K562 (cell line): ENCODE measurements around the gene TCF19. TPM values are rescaled to one million over a fixed set of nuclear protein-coding genes. Genes with fewer than 3 reads are reported as not detected.

Experiments
- ATAC-seq: fragments of 200-7000 bp; cut with Tn5 transposase; 3 replicates; pipeline ENCODE4 v1.9.1; 2020; ENCODE audit warnings: moderate library complexity
- BruUV-seq: library from RNA; stranded (reverse); fragments of 400-500 nt; replicated peaks from 2 replicates; lab custom pipeline; 2021; lab: Mats Ljungman, UMichigan
- CTCF ChIA-PET: fragments of 300-600 bp; formaldehyde crosslinking; extraction: SDS; loops from one replicate; lab custom pipeline; 2021; ENCODE audit warnings: low intra/inter-chr PET ratio; lab: Yijun Ruan, JAX
- POLR2A ChIA-PET: fragments of 300-600, 350-650 bp; sonication (Branson Sonifier 250); formaldehyde crosslinking; extraction: SDS; loops from one replicate; lab custom pipeline; 2021; ENCODE audit warnings: antibody characterized with exemption, inconsistent platforms; lab: Yijun Ruan, JAX
- DNase-seq, 4 experiments: peaks; one replicate each; pipeline versions ENCODE4 v3.0.0 to v3.0.0-alpha.2; 2011 to 2018; ENCODE audit warnings: low spot score in 3 of 4, mixed read lengths in 3 of 4; ENCODE audit errors: extremely low read depth in 1 of 4
- FAIRE-seq: peaks from 2 replicates; lab custom pipeline; 2011; peaks lifted over from hg19 to GRCh38; lab: Jason Lieb, UNC
- H2AFZ ChIP-seq: 2 replicates; pipeline ENCODE4 v1.6.0; 2011; ENCODE audit warnings: low read depth, low read length, control low read depth, inconsistent platforms
- H3K27ac ChIP-seq: fragments of 200-600 bp; 3 replicates; pipeline ENCODE4 v1.8.0; 2011; ENCODE audit warnings: low read depth, mild to moderate bottlenecking, control low read depth, inconsistent platforms, low read length, moderate library complexity, mixed read lengths; ENCODE audit errors: extremely low read depth
- H3K27me3 ChIP-seq, 2 experiments: fragments of 300-600 bp in 1 of 2; 2 replicates in 1 of 2; 3 replicates in 1 of 2; pipeline versions ENCODE4 v1.6.0 to v1.8.0; 2011; ENCODE audit warnings: inconsistent platforms in 2 of 2, low read length in 2 of 2, mild to moderate bottlenecking in 1 of 2, mixed read lengths in 1 of 2, moderate library complexity in 1 of 2; ENCODE audit not compliant: control insufficient read depth in 2 of 2, insufficient read depth in 2 of 2
- H3K36me3 ChIP-seq: fragments of 300-600 bp; 3 replicates; pipeline ENCODE4 v1.8.0; 2011; ENCODE audit warnings: mild to moderate bottlenecking, low read length, inconsistent platforms; ENCODE audit not compliant: control insufficient read depth, insufficient read depth
- H3K4me1 ChIP-seq, 2 experiments: fragments of 200-600 bp in 1 of 2; replicated peaks in 1 of 2; 2 replicates in 1 of 2; 3 replicates in 1 of 2; pipeline versions ENCODE4 v1.5.1 to v1.8.0; 2011; ENCODE audit warnings: inconsistent platforms in 2 of 2, low read length in 2 of 2, mild to moderate bottlenecking in 1 of 2, mixed read lengths in 1 of 2, moderate library complexity in 1 of 2; ENCODE audit not compliant: control insufficient read depth in 2 of 2, insufficient read depth in 2 of 2
- H3K4me2 ChIP-seq: 2 replicates; pipeline ENCODE4 v1.6.1; 2011; ENCODE audit warnings: low read length, control low read depth, inconsistent platforms, mixed read lengths; ENCODE audit not compliant: insufficient read depth
- H3K4me3 ChIP-seq: fragments of 200-600 bp; sonication (generic), shearing (Covaris generic); 2 replicates; pipeline ENCODE4 v1.5.1; 2016; ENCODE audit warnings: control low read depth, inconsistent platforms
- H3K79me2 ChIP-seq: fragments of 200-600 bp; 3 replicates; pipeline ENCODE4 v1.8.0; 2011; ENCODE audit warnings: low read length, inconsistent platforms; ENCODE audit not compliant: control insufficient read depth, insufficient read depth
- H3K9ac ChIP-seq, 2 experiments: 2 replicates each; pipeline versions ENCODE4 v1.6.0 to v1.6.1; 2011; ENCODE audit warnings: low read depth in 2 of 2, low read length in 2 of 2, control low read depth in 1 of 2, inconsistent platforms in 1 of 2, mild to moderate bottlenecking in 1 of 2, mixed read lengths in 1 of 2; ENCODE audit not compliant: insufficient read depth in 1 of 2
- H3K9me1 ChIP-seq: one replicate; pipeline ENCODE4 v1.6.0; 2011; ENCODE audit warnings: inconsistent platforms, mild to moderate bottlenecking, low read length, moderate library complexity; ENCODE audit not compliant: control insufficient read depth, insufficient read depth
- H3K9me3 ChIP-seq: replicated peaks from 2 replicates; pipeline ENCODE4 v1.5.1; 2011; ENCODE audit warnings: low read depth, low read length, inconsistent platforms; ENCODE audit not compliant: control insufficient read depth, insufficient read depth
- H4K20me1 ChIP-seq: replicated peaks from 2 replicates; pipeline ENCODE4 v1.6.1; 2011; ENCODE audit warnings: low read length, inconsistent platforms, mixed read lengths; ENCODE audit not compliant: control insufficient read depth, insufficient read depth
- ATF3 ChIP-seq, 2 experiments: fragments of 450-650 bp in 1 of 2; sonication (generic) in 1 of 2; formaldehyde crosslinking in 1 of 2; IDR thresholded peaks in 1 of 2; conservative IDR thresholded peaks in 1 of 2; 2 replicates each; pipeline versions ENCODE4 v1.6.1 to v1.8.1; 2016 to 2023; ENCODE audit warnings: mild to moderate bottlenecking in 2 of 2, moderate library complexity in 2 of 2, inconsistent platforms in 1 of 2, missing genetic modification reagents in 1 of 2
- GTF2F1 ChIP-seq: IDR thresholded peaks from 2 replicates; pipeline ENCODE4 v1.6.1; 2011; ENCODE audit warnings: low read depth, low read length, improper control_type of control experiment
- NCOA1 ChIP-seq: fragments of 450-650 bp; IDR thresholded peaks from 2 replicates; pipeline ENCODE4 v1.6.1; 2016; ENCODE audit warnings: low read depth
- NR2C1 ChIP-seq, 2 experiments: fragments of 450-650 bp; IDR thresholded peaks; 2 replicates each; pipeline ENCODE4 v1.6.1; 2017; ENCODE audit warnings: mild to moderate bottlenecking in 2 of 2, antibody characterized with exemption in 1 of 2, inconsistent platforms in 1 of 2, missing compliant biosample characterization in 1 of 2, missing genetic modification characterization in 1 of 2
- PCBP1 ChIP-seq: fragments of 200-400 bp; formaldehyde crosslinking; IDR thresholded peaks from 2 replicates; pipeline ENCODE4 v1.6.1; 2018; ENCODE audit warnings: mild to moderate bottlenecking, low read depth, low read length; ENCODE audit not compliant: poor library complexity, severe bottlenecking
- POLR2H ChIP-seq: IDR thresholded peaks from 2 replicates; pipeline ENCODE4 v1.6.1; 2016; ENCODE audit warnings: missing genetic modification characterization, low read depth, mild to moderate bottlenecking, control low read depth, missing compliant biosample characterization, moderate library complexity
- POLR3A ChIP-seq: IDR thresholded peaks from 2 replicates; pipeline ENCODE4 v1.6.1; 2011; ENCODE audit warnings: borderline replicate concordance, mild to moderate bottlenecking, moderate library complexity; ENCODE audit not compliant: insufficient read length, insufficient read depth; ENCODE audit errors: extremely low read depth
- RFX7 ChIP-seq: fragments of 250-450 bp; sonication (Bioruptor Pico); IDR thresholded peaks from 2 replicates; pipeline ENCODE4 v1.5.1; 2021; ENCODE audit warnings: mild to moderate bottlenecking
- THRB ChIP-seq: fragments of 450-650 bp; formaldehyde crosslinking; conservative IDR thresholded peaks from 2 replicates; pipeline ENCODE4 v1.4.0; 2022; ENCODE audit warnings: mild to moderate bottlenecking, missing genetic modification characterization
- ZNF140 ChIP-seq: fragments of 250-450 bp; sonication (Bioruptor Pico); IDR thresholded peaks from 2 replicates; pipeline ENCODE4 v1.8.0; 2021; ENCODE audit warnings: moderate library complexity, mild to moderate bottlenecking, inconsistent platforms
- ZNF41 ChIP-seq: fragments of 250-450 bp; sonication (Bioruptor Pico); conservative IDR thresholded peaks from 2 replicates; pipeline ENCODE4 v1.4.0; 2020; ENCODE audit warnings: mild to moderate bottlenecking
- ZNF445 ChIP-seq: fragments of 250-450 bp; sonication (Bioruptor Pico); IDR thresholded peaks from 2 replicates; pipeline ENCODE4 v1.4.0; 2020; ENCODE audit warnings: low read depth, mild to moderate bottlenecking, moderate library complexity
- ZNF518B ChIP-seq: fragments of 250-450 bp; sonication (Bioruptor Pico); IDR thresholded peaks from 2 replicates; pipeline ENCODE4 v1.5.0; 2021; ENCODE audit warnings: mild to moderate bottlenecking, moderate library complexity
- ZNF780A ChIP-seq: fragments of 250-450 bp; sonication (Bioruptor Pico); IDR thresholded peaks from 2 replicates; pipeline ENCODE4 v1.5.0; 2021; ENCODE audit warnings: mild to moderate bottlenecking
- WGBS: fragments of 100-300 bp; shearing (Covaris generic); methylation state at CpG from one replicate; pipeline ENCODE4 v1.1.6; 2016; ENCODE audit warnings: low coverage, mixed read lengths; ENCODE audit not compliant: insufficient coverage; ENCODE audit errors: missing lambda C conversion rate; 5-methylcytosine and 5-hydroxymethylcytosine counted together
- in situ Hi-C: fragments of 300-500 bp; cut with MboI; formaldehyde crosslinking; loops from 4 replicates; pipeline ENCODE4 v1.15.0; 2018; ENCODE audit warnings: inconsistent platforms, mixed read lengths
- intact Hi-C: fragments of 100-400 bp; cut with micrococcal nuclease; formaldehyde crosslinking; loops from 2 replicates; pipeline ENCODE4 v1.14.2; 2022
- polyA plus RNA-seq, 8 experiments: library from polyadenylated mRNA; depleted of rRNA in 4 of 8; stranded (reverse) in 5 of 8; unstranded in 3 of 8; fragments of >200 nt; fragmentation: Nextera tagmentation in 2 of 8; fragmentation: Illumina TruSeq in 1 of 8; extraction: Ambion mirVana in 2 of 8; extraction: Trizol in 1 of 8; gene quantifications; 2 replicates each; pipeline versions ENCODE4 v1.2.1 to v1.2.3, GENCODE V29; 2011 to 2014; ENCODE audit warnings: inconsistent platforms in 1 of 8, missing spikeins in 1 of 8
- total RNA-seq, 7 experiments: library from RNA; depleted of rRNA in 6 of 7; stranded (reverse); fragments of >200 nt in 6 of 7; fragmentation: Illumina TruSeq in 2 of 7; extraction: Trizol in 2 of 7; gene quantifications; 2 replicates each; pipeline versions ENCODE4 v1.2.1 to v1.2.3, GENCODE V29; 2011 to 2021; ENCODE audit warnings: low replicate concordance in 1 of 7

The TCF19 gene
- total and polyA plus RNA-seq, 9 of the 15 experiments (the other 6 are each of a cell fraction or from before 2014, with no cell fraction given), result 4.2 to 42.5 (median 25.7) TPM

GRCh38 chr6:31171931-31172905, 13.8 kb downstream of the TCF19 start:
- H3K36me3 ChIP-seq, result no peaks in the 10 kb centered on the region
- intact Hi-C loops, result no loop called here
- peak overlapping the region in 1 of 2 experiments; percentile 56; a peak in 2 of 4 replicates for H3K9ac ChIP-seq
- no peaks in the 10 kb centered on the region for H3K79me2 ChIP-seq
- BruUV-seq, result no TSS peak
- H4K20me1 ChIP-seq, result no peaks in the 10 kb centered on the region
- H3K4me1 ChIP-seq, result peaks cover 25 to 33% of the 10 kb centered on the region in 2 experiments
- no peaks in the 10 kb centered on the region for H3K27me3 ChIP-seq
- CTCF ChIA-PET, result no interaction called here
- no peaks in the 10 kb centered on the region for H3K9me3 ChIP-seq
- in situ Hi-C loops, result no loop called here
- no peak overlapping the region for H3K4me3 ChIP-seq
- H3K4me2 ChIP-seq, result no peak overlapping the region
- ATAC-seq (no peak; the same call in 2 of the 3 replicates), DNase-seq (no peak), FAIRE-seq (no peak)
- 48% methylated on average over 15 of the region's 16 CpGs for WGBS
- H2AFZ ChIP-seq, result peak overlapping the region; percentile 74; the same call in 1 of the 2 replicates
- POLR2A ChIA-PET, result interaction anchor here (0.8 to 1.2 kb wide), 5 partner anchors 9 to 33 kb away, joined by 3 to 5 read pairs (median 4); partner anchors contain the start of gene PSORS1C2
- H3K9me1 ChIP-seq, result no peaks in the 10 kb centered on the region
- H3K27ac ChIP-seq, result no peak overlapping the region
- TF ChIP-seq POLR3A, result no peak
- TF ChIP-seq ZNF518B, result no peak
- no peak for TF ChIP-seq GTF2F1
- no peak for TF ChIP-seq ATF3 (IDR thresholded peaks at IDR 0.05)
- TF ChIP-seq ATF3 (CRISPR knock-in tag; conservative IDR thresholded peaks at IDR 0.05), result no peak
- no peak for TF ChIP-seq ZNF41 (CRISPR knock-in tag)
- TF ChIP-seq NR2C1 (IDR thresholded peaks at IDR 0.05), result no peak
- TF ChIP-seq NR2C1 (tag; IDR thresholded peaks at IDR 0.05), result no peak
- no peak for TF ChIP-seq ZNF140
- no peak for TF ChIP-seq ZNF445 (CRISPR knock-in tag)
- TF ChIP-seq POLR2H (tag), result no peak
- TF ChIP-seq NCOA1, result no peak
- TF ChIP-seq RFX7 (CRISPR knock-in tag), result no peak
- no peak for TF ChIP-seq ZNF780A (CRISPR knock-in tag)
- TF ChIP-seq THRB (CRISPR knock-in tag), result no peak
- TF ChIP-seq PCBP1, result no peak
